ENCODE measurements around the gene PDLIM1. TPM values are rescaled to one million over a fixed set of nuclear protein-coding genes. Genes with fewer than 3 reads are reported as not detected.

PDLIM1 gene
- total and polyA plus RNA-seq, 2 of the 13 experiments (the other 11 are each of a cell fraction or from before 2014, with no cell fraction given), result 119 to 123 TPM

- H3K36me3 ChIP-seq (replicated peaks in 1 of 2; ENCODE audit: control insufficient read depth in 1 of 2, insufficient read depth in 2 of 2, low read length in 2 of 2), result peaks cover 17 to 65% of the 10 kb centered on the region in 2 experiments
- peaks cover 51% of the 10 kb centered on the region for H3K79me2 ChIP-seq (ENCODE audit: insufficient read depth, low read length)
- no peaks in the 10 kb centered on the region for H3K9me3 ChIP-seq (ENCODE audit: low read length)
- ATAC-seq (no peak), DNase-seq (ENCODE audit: low spot score) (no peak), FAIRE-seq (no peak)
- TF ChIP-seq ZNF274 (CRISPR knock-in tag; IDR thresholded peaks at IDR 0.05) (no peak), MAZ (IDR thresholded peaks at IDR 0.05; ENCODE audit: borderline replicate concordance, low read depth, low read length) (no peak), MAZ (CRISPR knock-in tag; IDR thresholded peaks at IDR 0.05; ENCODE audit: low read depth) (no peak), SP140L (CRISPR knock-in tag; IDR thresholded peaks at IDR 0.05; ENCODE audit: borderline replicate concordance) (no peak), MAX (IDR thresholded peaks at IDR 0.05) (no peak)
- in situ Hi-C loops (cut with HindIII; ENCODE audit: extremely low pct_ligation_motif_present, low pct_unique_long_range_greater_than_20kb), result no loop called here
- no peak overlapping the region for H3K9ac ChIP-seq (ENCODE audit: insufficient read depth, low read depth, low read length)
- no peak overlapping the region for H3K4me3 ChIP-seq (replicated peaks in 1 of 3; ENCODE audit: insufficient read depth in 1 of 3, low read depth in 2 of 3, low read length in 3 of 3)
- ChIA-PET CTCF (ENCODE audit: low intra/inter-chr PET ratio, low total read pairs) (no interaction called here), POLR2A (no interaction called here)
- intact Hi-C loops (cut with micrococcal nuclease; ENCODE audit: unreplicated experiment), result no loop called here
- peaks cover 35% of the 10 kb centered on the region for H3K4me1 ChIP-seq (ENCODE audit: insufficient read depth, low read length)
- no TSS peak for BruUV-seq (replicated peaks)
- no peaks in the 10 kb centered on the region for H3K27me3 ChIP-seq (ENCODE audit: control insufficient read depth in 1 of 2, insufficient read depth in 2 of 2, low read length in 2 of 2)
- no peak overlapping the region for H3K4me2 ChIP-seq (ENCODE audit: low read depth, low read length)
- H4K20me1 ChIP-seq (ENCODE audit: insufficient read depth, low read length), result peaks cover 10% of the 10 kb centered on the region; the same call in 1 of the 2 replicates
- no peak overlapping the region for H2AFZ ChIP-seq (ENCODE audit: low read length)
- H3K27ac ChIP-seq (ENCODE audit: extremely low read length, insufficient read depth, low read length), result no peak overlapping the region
- 93% methylated on average over 3 of the region's 4 CpGs for WGBS (ENCODE audit: low lambda C conversion rate)
Observed at GRCh38 chr10:95250856-95251255, 39.9 kb downstream of the PDLIM1 start.

- Histone ChIP-seq H3K9me3 (ENCODE audit: low read length) (no peaks in the 10 kb centered on the region), H3K79me2 (ENCODE audit: insufficient read depth, low read length) (peaks cover 38% of the 10 kb centered on the region), H3K36me3 (replicated peaks in 1 of 2; ENCODE audit: control insufficient read depth in 1 of 2, insufficient read depth in 2 of 2, low read length in 2 of 2) (peaks cover 22 to 73% of the 10 kb centered on the region in 2 experiments), H3K4me2 (ENCODE audit: low read depth, low read length) (no peak overlapping the region), H3K27ac (ENCODE audit: extremely low read length, insufficient read depth, low read length) (no peak overlapping the region), H3K4me3 (replicated peaks in 1 of 3; ENCODE audit: insufficient read depth in 1 of 3, low read depth in 2 of 3, low read length in 3 of 3) (no peak overlapping the region), H3K27me3 (ENCODE audit: control insufficient read depth in 1 of 2, insufficient read depth in 2 of 2, low read length in 2 of 2) (no peaks in the 10 kb centered on the region), H4K20me1 (ENCODE audit: insufficient read depth, low read length) (peaks cover 10% of the 10 kb centered on the region; the same call in 1 of the 2 replicates), H3K9ac (ENCODE audit: insufficient read depth, low read depth, low read length) (no peak overlapping the region), H3K4me1 (ENCODE audit: insufficient read depth, low read length) (peaks cover 32% of the 10 kb centered on the region), H2AFZ (ENCODE audit: low read length) (no peak overlapping the region)
- ChIA-PET CTCF (ENCODE audit: low intra/inter-chr PET ratio, low total read pairs) (no interaction called here), POLR2A (no interaction called here)
- no peak for DNase-seq (ENCODE audit: low spot score)
- intact Hi-C loops (cut with micrococcal nuclease; ENCODE audit: unreplicated experiment), result no loop called here
- WGBS (ENCODE audit: low lambda C conversion rate), result 98% methylated on average over 3 of the region's 3 CpGs
- no TSS peak for BruUV-seq (replicated peaks)
- ATAC-seq, result no peak
- TF ChIP-seq SRSF1 (optimal IDR thresholded peaks at IDR 0.05; ENCODE audit: low read depth, low read length) (no peak), TCF7L2 (IDR thresholded peaks at IDR 0.05; ENCODE audit: low read depth, low read length) (no peak), ESRRA (CRISPR knock-in tag; IDR thresholded peaks at IDR 0.05; ENCODE audit: low read depth) (no peak), NR2C2 (CRISPR knock-in tag; IDR thresholded peaks at IDR 0.05; ENCODE audit: borderline replicate concordance) (no peak)
- no peak for FAIRE-seq
- in situ Hi-C loops (cut with HindIII; ENCODE audit: extremely low pct_ligation_motif_present, low pct_unique_long_range_greater_than_20kb), result loop anchor here (5.0 to 25.0 kb wide), 2 partner anchors 43 to 612 kb away; partner anchors contain the start of gene PDLIM1
Observed at GRCh38 chr10:95249467-95249866, 41.3 kb downstream of the PDLIM1 start.
